WTC11 (cell line): ENCODE data around the gene CASKIN1. TPM values are rescaled to one million over a fixed set of nuclear protein-coding genes. Genes with fewer than 3 reads are reported as not detected.

Source experiments
- ATF1 ChIP-seq: sonication (generic); formaldehyde crosslinking; IDR thresholded peaks from 2 replicates; pipeline ENCODE4 v1.8.1; 2023; ENCODE audit warnings: mild to moderate bottlenecking, moderate library complexity, missing genetic modification reagents
- ESRRA ChIP-seq: sonication (generic); formaldehyde crosslinking; IDR thresholded peaks from 2 replicates; pipeline ENCODE4 v1.8.1; 2022; ENCODE audit warnings: mild to moderate bottlenecking, missing genetic modification reagents, borderline replicate concordance
- ETV6 ChIP-seq: sonication (generic); formaldehyde crosslinking; IDR thresholded peaks from 2 replicates; pipeline ENCODE4 v1.8.1; 2022; ENCODE audit warnings: mild to moderate bottlenecking, missing genetic modification reagents
- GABPB1 ChIP-seq: sonication (generic); formaldehyde crosslinking; IDR thresholded peaks from 2 replicates; pipeline ENCODE4 v1.8.1; 2023; ENCODE audit warnings: mild to moderate bottlenecking, missing genetic modification reagents
- GRHL2 ChIP-seq: fragments of 250-450 bp; sonication (Bioruptor Pico); IDR thresholded peaks from 2 replicates; pipeline ENCODE4 v1.8.0; 2022; ENCODE audit warnings: mild to moderate bottlenecking, moderate library complexity; ENCODE audit not compliant: insufficient replicate concordance, severe bottlenecking
- JUN ChIP-seq: sonication (generic); formaldehyde crosslinking; IDR thresholded peaks from 2 replicates; pipeline ENCODE4 v1.8.0; 2023; ENCODE audit warnings: mild to moderate bottlenecking, missing genetic modification reagents
- NR2C2 ChIP-seq: sonication (generic); formaldehyde crosslinking; IDR thresholded peaks from 2 replicates; pipeline ENCODE4 v1.8.0; 2022; ENCODE audit warnings: mild to moderate bottlenecking, missing genetic modification reagents
- RELA ChIP-seq: sonication (generic); formaldehyde crosslinking; IDR thresholded peaks from 2 replicates; pipeline ENCODE4 v1.8.1; 2022; ENCODE audit warnings: missing genetic modification reagents, mild to moderate bottlenecking, borderline replicate concordance
- RORB ChIP-seq: fragments of 250-450 bp; sonication (Bioruptor Pico); IDR thresholded peaks from 2 replicates; pipeline ENCODE4 v1.9.0; 2021; ENCODE audit warnings: mild to moderate bottlenecking
- SP1 ChIP-seq: sonication (generic); formaldehyde crosslinking; conservative IDR thresholded peaks from 2 replicates; pipeline ENCODE4 v1.8.1; 2022; ENCODE audit warnings: missing genetic modification reagents
- TCF7 ChIP-seq: sonication (generic); formaldehyde crosslinking; IDR thresholded peaks from 2 replicates; pipeline ENCODE4 v1.8.0; 2022; ENCODE audit warnings: mild to moderate bottlenecking, low read depth, missing genetic modification reagents, moderate library complexity
- TEAD4 ChIP-seq: sonication (generic); formaldehyde crosslinking; IDR thresholded peaks from 2 replicates; pipeline ENCODE4 v1.8.0; 2022; ENCODE audit warnings: mild to moderate bottlenecking, missing genetic modification reagents
- TP53 ChIP-seq: sonication (generic); formaldehyde crosslinking; IDR thresholded peaks from 2 replicates; pipeline ENCODE4 v1.8.1; 2023; ENCODE audit warnings: mild to moderate bottlenecking, missing genetic modification reagents
- ZBTB21 ChIP-seq: sonication (generic); formaldehyde crosslinking; IDR thresholded peaks from 2 replicates; pipeline ENCODE4 v1.8.1; 2023; ENCODE audit warnings: mild to moderate bottlenecking, missing genetic modification reagents, borderline replicate concordance
- ZNF423 ChIP-seq: fragments of 250-450 bp; sonication (Bioruptor Pico); IDR thresholded peaks from 2 replicates; pipeline ENCODE4 v2.1.2; 2022; ENCODE audit warnings: mild to moderate bottlenecking, moderate library complexity
- ZNF671 ChIP-seq: fragments of 250-450 bp; sonication (Bioruptor Pico); IDR thresholded peaks from 2 replicates; pipeline ENCODE4 v1.8.0; 2021; ENCODE audit warnings: mild to moderate bottlenecking
- total RNA-seq: library from RNA; stranded (reverse); gene quantifications from 3 replicates; pipeline ENCODE4 v1.2.3, GENCODE V29; 2021
- TF ChIP-seq, protein P1 (sequence below): fragments of 200-600 bp; IDR thresholded peaks from 2 replicates; pipeline ENCODE4 v1.8.0; 2022; ENCODE audit warnings: antibody characterized with exemption
- TF ChIP-seq, protein P2 (sequence below): sonication (generic); formaldehyde crosslinking; IDR thresholded peaks from 2 replicates; pipeline ENCODE4 v1.8.0; 2022; ENCODE audit warnings: mild to moderate bottlenecking, missing genetic modification reagents
- TF ChIP-seq, protein P3 (sequence below): sonication (generic); formaldehyde crosslinking; IDR thresholded peaks from 2 replicates; pipeline ENCODE4 v1.8.1; 2023; ENCODE audit warnings: mild to moderate bottlenecking, missing genetic modification reagents
- TF ChIP-seq, protein P4 (sequence below): sonication (generic); formaldehyde crosslinking; IDR thresholded peaks from 2 replicates; pipeline ENCODE4 v1.8.1; 2023; ENCODE audit warnings: mild to moderate bottlenecking, missing genetic modification reagents, moderate library complexity
- TF ChIP-seq, protein P5 (sequence below): sonication (generic); formaldehyde crosslinking; IDR thresholded peaks from 2 replicates; pipeline ENCODE4 v1.8.0; 2023; ENCODE audit warnings: mild to moderate bottlenecking, missing genetic modification reagents
- TF ChIP-seq, protein P6 (sequence below): fragments of 250-450 bp; sonication (Bioruptor Pico); conservative IDR thresholded peaks from 2 replicates; pipeline ENCODE4 v1.9.0; 2021; ENCODE audit warnings: mild to moderate bottlenecking
- TF ChIP-seq, protein P7 (sequence below): sonication (generic); formaldehyde crosslinking; IDR thresholded peaks from 2 replicates; pipeline ENCODE4 v1.8.0; 2022; ENCODE audit warnings: mild to moderate bottlenecking, missing genetic modification reagents
- TF ChIP-seq, protein P8 (sequence below): sonication (generic); formaldehyde crosslinking; IDR thresholded peaks from 2 replicates; pipeline ENCODE4 v1.8.1; 2023; ENCODE audit warnings: mild to moderate bottlenecking, missing genetic modification reagents, borderline replicate concordance

CASKIN1 gene
- total RNA-seq, 1 experiment from 2014 or later, result 9.4 TPM

DNA sequence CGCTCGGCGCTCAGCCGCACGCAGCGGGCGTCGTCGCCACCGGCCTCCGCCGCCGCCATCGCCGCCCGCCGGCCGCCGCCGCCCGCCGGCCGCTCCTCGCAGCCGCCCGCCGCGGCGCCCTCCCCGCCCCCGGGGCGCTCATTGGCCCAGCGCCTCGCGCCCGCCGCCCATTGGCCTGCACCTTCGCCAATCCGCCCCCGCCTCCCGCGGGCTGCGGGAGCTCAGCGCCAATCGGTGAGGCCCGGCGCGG lies 18.2 kb upstream of the CASKIN1 start, which contains the start of gene PGP (continued):
- TF ChIP-seq GABPB1 (CRISPR knock-in tag) (no peak), ETV6 (CRISPR knock-in tag) (no peak), TCF7 (CRISPR knock-in tag) (no peak), TEAD4 (CRISPR knock-in tag) (no peak), ESRRA (no peak), GRHL2 (CRISPR knock-in tag) (no peak), RORB (CRISPR knock-in tag) (no peak), JUN (CRISPR knock-in tag) (no peak), RELA (CRISPR knock-in tag) (no peak), ZNF671 (CRISPR knock-in tag) (peak; percentile 89; the same call in 1 of the 2 replicates), NR2C2 (CRISPR knock-in tag) (no peak), ATF1 (CRISPR knock-in tag) (no peak), ZNF423 (CRISPR knock-in tag) (0 out of 2 replicates have a peak, but pooled peaks have one; percentile 52), SP1 (CRISPR knock-in tag) (0 out of 2 replicates have a peak, but pooled peaks have one; percentile 68), TP53 (CRISPR knock-in tag) (no peak), ZBTB21 (CRISPR knock-in tag) (no peak)
- TF ChIP-seq, protein P1, sequence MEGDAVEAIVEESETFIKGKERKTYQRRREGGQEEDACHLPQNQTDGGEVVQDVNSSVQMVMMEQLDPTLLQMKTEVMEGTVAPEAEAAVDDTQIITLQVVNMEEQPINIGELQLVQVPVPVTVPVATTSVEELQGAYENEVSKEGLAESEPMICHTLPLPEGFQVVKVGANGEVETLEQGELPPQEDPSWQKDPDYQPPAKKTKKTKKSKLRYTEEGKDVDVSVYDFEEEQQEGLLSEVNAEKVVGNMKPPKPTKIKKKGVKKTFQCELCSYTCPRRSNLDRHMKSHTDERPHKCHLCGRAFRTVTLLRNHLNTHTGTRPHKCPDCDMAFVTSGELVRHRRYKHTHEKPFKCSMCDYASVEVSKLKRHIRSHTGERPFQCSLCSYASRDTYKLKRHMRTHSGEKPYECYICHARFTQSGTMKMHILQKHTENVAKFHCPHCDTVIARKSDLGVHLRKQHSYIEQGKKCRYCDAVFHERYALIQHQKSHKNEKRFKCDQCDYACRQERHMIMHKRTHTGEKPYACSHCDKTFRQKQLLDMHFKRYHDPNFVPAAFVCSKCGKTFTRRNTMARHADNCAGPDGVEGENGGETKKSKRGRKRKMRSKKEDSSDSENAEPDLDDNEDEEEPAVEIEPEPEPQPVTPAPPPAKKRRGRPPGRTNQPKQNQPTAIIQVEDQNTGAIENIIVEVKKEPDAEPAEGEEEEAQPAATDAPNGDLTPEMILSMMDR, result no peak
- TF ChIP-seq, protein P2, sequence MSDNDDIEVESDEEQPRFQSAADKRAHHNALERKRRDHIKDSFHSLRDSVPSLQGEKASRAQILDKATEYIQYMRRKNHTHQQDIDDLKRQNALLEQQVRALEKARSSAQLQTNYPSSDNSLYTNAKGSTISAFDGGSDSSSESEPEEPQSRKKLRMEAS (CRISPR knock-in tag), result no peak
- TF ChIP-seq, protein P3, sequence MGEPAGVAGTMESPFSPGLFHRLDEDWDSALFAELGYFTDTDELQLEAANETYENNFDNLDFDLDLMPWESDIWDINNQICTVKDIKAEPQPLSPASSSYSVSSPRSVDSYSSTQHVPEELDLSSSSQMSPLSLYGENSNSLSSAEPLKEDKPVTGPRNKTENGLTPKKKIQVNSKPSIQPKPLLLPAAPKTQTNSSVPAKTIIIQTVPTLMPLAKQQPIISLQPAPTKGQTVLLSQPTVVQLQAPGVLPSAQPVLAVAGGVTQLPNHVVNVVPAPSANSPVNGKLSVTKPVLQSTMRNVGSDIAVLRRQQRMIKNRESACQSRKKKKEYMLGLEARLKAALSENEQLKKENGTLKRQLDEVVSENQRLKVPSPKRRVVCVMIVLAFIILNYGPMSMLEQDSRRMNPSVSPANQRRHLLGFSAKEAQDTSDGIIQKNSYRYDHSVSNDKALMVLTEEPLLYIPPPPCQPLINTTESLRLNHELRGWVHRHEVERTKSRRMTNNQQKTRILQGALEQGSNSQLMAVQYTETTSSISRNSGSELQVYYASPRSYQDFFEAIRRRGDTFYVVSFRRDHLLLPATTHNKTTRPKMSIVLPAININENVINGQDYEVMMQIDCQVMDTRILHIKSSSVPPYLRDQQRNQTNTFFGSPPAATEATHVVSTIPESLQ, result no peak
- TF ChIP-seq, protein P4, sequence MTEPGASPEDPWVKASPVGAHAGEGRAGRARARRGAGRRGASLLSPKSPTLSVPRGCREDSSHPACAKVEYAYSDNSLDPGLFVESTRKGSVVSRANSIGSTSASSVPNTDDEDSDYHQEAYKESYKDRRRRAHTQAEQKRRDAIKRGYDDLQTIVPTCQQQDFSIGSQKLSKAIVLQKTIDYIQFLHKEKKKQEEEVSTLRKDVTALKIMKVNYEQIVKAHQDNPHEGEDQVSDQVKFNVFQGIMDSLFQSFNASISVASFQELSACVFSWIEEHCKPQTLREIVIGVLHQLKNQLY (CRISPR knock-in tag), result no peak
- TF ChIP-seq, protein P5, sequence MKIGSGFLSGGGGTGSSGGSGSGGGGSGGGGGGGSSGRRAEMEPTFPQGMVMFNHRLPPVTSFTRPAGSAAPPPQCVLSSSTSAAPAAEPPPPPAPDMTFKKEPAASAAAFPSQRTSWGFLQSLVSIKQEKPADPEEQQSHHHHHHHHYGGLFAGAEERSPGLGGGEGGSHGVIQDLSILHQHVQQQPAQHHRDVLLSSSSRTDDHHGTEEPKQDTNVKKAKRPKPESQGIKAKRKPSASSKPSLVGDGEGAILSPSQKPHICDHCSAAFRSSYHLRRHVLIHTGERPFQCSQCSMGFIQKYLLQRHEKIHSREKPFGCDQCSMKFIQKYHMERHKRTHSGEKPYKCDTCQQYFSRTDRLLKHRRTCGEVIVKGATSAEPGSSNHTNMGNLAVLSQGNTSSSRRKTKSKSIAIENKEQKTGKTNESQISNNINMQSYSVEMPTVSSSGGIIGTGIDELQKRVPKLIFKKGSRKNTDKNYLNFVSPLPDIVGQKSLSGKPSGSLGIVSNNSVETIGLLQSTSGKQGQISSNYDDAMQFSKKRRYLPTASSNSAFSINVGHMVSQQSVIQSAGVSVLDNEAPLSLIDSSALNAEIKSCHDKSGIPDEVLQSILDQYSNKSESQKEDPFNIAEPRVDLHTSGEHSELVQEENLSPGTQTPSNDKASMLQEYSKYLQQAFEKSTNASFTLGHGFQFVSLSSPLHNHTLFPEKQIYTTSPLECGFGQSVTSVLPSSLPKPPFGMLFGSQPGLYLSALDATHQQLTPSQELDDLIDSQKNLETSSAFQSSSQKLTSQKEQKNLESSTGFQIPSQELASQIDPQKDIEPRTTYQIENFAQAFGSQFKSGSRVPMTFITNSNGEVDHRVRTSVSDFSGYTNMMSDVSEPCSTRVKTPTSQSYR (CRISPR knock-in tag), result no peak
- TF ChIP-seq, protein P6, sequence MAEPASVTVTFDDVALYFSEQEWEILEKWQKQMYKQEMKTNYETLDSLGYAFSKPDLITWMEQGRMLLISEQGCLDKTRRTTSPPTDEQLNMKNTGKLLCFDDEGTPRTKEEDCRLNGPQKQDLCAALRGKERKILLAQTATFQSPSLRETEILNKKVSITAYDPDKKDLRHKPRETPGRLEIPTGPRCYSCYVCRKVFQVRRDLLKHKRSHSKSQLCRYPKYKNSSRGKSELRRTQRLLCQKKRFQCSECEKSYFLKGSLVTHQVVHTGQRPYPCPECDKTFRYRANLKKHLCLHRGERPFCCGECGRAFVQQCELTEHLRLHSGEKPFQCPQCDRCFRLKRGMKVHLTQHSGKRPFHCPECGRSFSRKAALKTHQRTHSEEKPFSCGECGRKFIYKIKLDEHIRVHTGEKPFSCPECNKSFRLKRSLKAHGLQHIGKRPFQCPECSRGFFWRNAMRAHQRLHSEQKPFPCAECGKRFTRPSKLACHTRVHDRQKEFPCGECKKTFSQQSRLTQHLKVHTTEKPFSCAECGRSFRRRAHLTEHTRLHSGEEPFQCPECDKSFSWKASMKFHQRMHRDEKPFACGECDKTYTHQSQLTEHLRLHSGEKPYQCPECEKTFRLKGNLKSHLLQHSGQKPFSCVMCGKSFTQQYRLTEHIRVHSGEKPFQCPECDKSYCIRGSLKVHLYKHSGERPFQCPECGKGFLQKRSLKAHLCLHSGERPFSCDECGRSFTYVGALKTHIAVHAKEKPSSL (CRISPR knock-in tag), result no peak
- TF ChIP-seq, protein P7, sequence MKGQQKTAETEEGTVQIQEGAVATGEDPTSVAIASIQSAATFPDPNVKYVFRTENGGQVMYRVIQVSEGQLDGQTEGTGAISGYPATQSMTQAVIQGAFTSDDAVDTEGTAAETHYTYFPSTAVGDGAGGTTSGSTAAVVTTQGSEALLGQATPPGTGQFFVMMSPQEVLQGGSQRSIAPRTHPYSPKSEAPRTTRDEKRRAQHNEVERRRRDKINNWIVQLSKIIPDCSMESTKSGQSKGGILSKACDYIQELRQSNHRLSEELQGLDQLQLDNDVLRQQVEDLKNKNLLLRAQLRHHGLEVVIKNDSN (CRISPR knock-in tag), result no peak
- TF ChIP-seq, protein P8, sequence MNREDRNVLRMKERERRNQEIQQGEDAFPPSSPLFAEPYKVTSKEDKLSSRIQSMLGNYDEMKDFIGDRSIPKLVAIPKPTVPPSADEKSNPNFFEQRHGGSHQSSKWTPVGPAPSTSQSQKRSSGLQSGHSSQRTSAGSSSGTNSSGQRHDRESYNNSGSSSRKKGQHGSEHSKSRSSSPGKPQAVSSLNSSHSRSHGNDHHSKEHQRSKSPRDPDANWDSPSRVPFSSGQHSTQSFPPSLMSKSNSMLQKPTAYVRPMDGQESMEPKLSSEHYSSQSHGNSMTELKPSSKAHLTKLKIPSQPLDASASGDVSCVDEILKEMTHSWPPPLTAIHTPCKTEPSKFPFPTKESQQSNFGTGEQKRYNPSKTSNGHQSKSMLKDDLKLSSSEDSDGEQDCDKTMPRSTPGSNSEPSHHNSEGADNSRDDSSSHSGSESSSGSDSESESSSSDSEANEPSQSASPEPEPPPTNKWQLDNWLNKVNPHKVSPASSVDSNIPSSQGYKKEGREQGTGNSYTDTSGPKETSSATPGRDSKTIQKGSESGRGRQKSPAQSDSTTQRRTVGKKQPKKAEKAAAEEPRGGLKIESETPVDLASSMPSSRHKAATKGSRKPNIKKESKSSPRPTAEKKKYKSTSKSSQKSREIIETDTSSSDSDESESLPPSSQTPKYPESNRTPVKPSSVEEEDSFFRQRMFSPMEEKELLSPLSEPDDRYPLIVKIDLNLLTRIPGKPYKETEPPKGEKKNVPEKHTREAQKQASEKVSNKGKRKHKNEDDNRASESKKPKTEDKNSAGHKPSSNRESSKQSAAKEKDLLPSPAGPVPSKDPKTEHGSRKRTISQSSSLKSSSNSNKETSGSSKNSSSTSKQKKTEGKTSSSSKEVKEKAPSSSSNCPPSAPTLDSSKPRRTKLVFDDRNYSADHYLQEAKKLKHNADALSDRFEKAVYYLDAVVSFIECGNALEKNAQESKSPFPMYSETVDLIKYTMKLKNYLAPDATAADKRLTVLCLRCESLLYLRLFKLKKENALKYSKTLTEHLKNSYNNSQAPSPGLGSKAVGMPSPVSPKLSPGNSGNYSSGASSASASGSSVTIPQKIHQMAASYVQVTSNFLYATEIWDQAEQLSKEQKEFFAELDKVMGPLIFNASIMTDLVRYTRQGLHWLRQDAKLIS (CRISPR knock-in tag), result no peak
- TF ChIP-seq, all 79 proteins: peak for 7
